IMR-90 (cell line): Measurements from ENCODE around the gene DGKD. TPM values are rescaled to one million over a fixed set of nuclear protein-coding genes. Genes with fewer than 3 reads are reported as not detected.
A peak's percentile ranks its signal among the peaks of the same experiment; 100 is the strongest.

ENCODE experiments used
- ATAC-seq: fragments of 200-7000 bp; cut with Tn5 transposase; 2 replicates; pipeline ENCODE4 v1.9.1; 2020; ENCODE audit warnings: low read depth, mild to moderate bottlenecking, moderate library complexity
- BruUV-seq: library from RNA; stranded (reverse); fragments of 400-500 nt; replicated peaks from 2 replicates; lab custom pipeline; 2021; lab: Mats Ljungman, UMichigan
- CTCF ChIA-PET: fragments of 300-600 bp; formaldehyde crosslinking; extraction: SDS; loops from one replicate; lab custom pipeline; 2021; ENCODE audit warnings: antibody characterized with exemption; lab: Yijun Ruan, JAX
- POLR2A ChIA-PET: fragments of 300-600 bp; sonication (Branson Sonifier 250); formaldehyde crosslinking; loops from one replicate; lab custom pipeline; 2022; ENCODE audit warnings: antibody characterized with exemption; ENCODE audit not compliant: unreplicated experiment; lab: Charles Lee
- DNase-seq: peaks from one replicate; pipeline ENCODE4 v3.0.0; 2013
- H2AFZ ChIP-seq: replicated peaks from 2 replicates; pipeline ENCODE3; 2013; ENCODE audit warnings: low read length, mild to moderate bottlenecking; ENCODE audit not compliant: poor library complexity
- H2AK5ac ChIP-seq: 2 replicates; pipeline ENCODE4 v1.6.1; 2013; ENCODE audit warnings: low read depth, low read length, inconsistent platforms
- H2AK9ac ChIP-seq: replicated peaks from 2 replicates; pipeline ENCODE3; 2013; ENCODE audit warnings: mild to moderate bottlenecking, low read depth, low read length, moderate library complexity; ENCODE audit not compliant: poor library complexity
- H2BK120ac ChIP-seq: 2 replicates; pipeline ENCODE4 v1.6.1; 2013; ENCODE audit warnings: low read depth, low read length, inconsistent platforms
- H2BK15ac ChIP-seq: 3 replicates; pipeline ENCODE4 v1.6.1; 2013; ENCODE audit warnings: low read depth, low read length, inconsistent platforms
- H2BK20ac ChIP-seq: 2 replicates; pipeline ENCODE4 v1.6.1; 2013; ENCODE audit warnings: low read depth, mild to moderate bottlenecking, inconsistent platforms, low read length, moderate library complexity
- H2BK5ac ChIP-seq: 2 replicates; pipeline ENCODE4 v1.6.1; 2013; ENCODE audit warnings: mild to moderate bottlenecking, low read depth, low read length, inconsistent platforms; ENCODE audit not compliant: poor library complexity, severe bottlenecking
- H3K14ac ChIP-seq: replicated peaks from 2 replicates; pipeline ENCODE4 v1.6.1; 2013; ENCODE audit warnings: low read depth, low read length, inconsistent platforms
- H3K18ac ChIP-seq: 2 replicates; pipeline ENCODE4 v1.6.1; 2013; ENCODE audit warnings: low read depth, low read length, control low read depth
- H3K23ac ChIP-seq: 2 replicates; pipeline ENCODE4 v1.6.1; 2013; ENCODE audit warnings: low read depth, low read length, inconsistent platforms
- H3K27ac ChIP-seq: 2 replicates; pipeline ENCODE4 v1.5.1; 2013; ENCODE audit warnings: mild to moderate bottlenecking, control low read depth, low read length; ENCODE audit not compliant: insufficient read depth
- H3K27me3 ChIP-seq: 2 replicates; pipeline ENCODE4 v1.6.1; 2013; ENCODE audit warnings: low read length; ENCODE audit not compliant: control insufficient read depth, insufficient read depth
- H3K36me3 ChIP-seq: 2 replicates; pipeline ENCODE4 v1.6.1; 2013; ENCODE audit warnings: low read length, mixed read lengths; ENCODE audit not compliant: control insufficient read depth, insufficient read depth
- H3K4ac ChIP-seq: 2 replicates; pipeline ENCODE4 v1.6.1; 2013; ENCODE audit warnings: low read depth, low read length, inconsistent platforms
- H3K4me1 ChIP-seq: 2 replicates; pipeline ENCODE4 v1.6.1; 2013; ENCODE audit warnings: low read length, mixed read lengths; ENCODE audit not compliant: control insufficient read depth, insufficient read depth
- H3K4me2 ChIP-seq: 2 replicates; pipeline ENCODE4 v1.6.1; 2013; ENCODE audit warnings: low read depth, mild to moderate bottlenecking, control low read depth, low read length, moderate library complexity
- H3K4me3 ChIP-seq: 2 replicates; pipeline ENCODE4 v1.5.1; 2013; ENCODE audit warnings: low read depth, mild to moderate bottlenecking, control low read depth, low read length, moderate library complexity; ENCODE audit not compliant: insufficient read depth
- H3K56ac ChIP-seq: 2 replicates; pipeline ENCODE4 v1.6.1; 2013; ENCODE audit warnings: low read length, inconsistent platforms; ENCODE audit not compliant: insufficient read depth; ENCODE audit errors: extremely low read depth
- H3K79me1 ChIP-seq, 2 experiments: 2 replicates each; pipeline ENCODE4 v1.6.1; 2013; ENCODE audit warnings: low read length in 2 of 2, inconsistent platforms in 1 of 2, low read depth in 1 of 2
- H3K9ac ChIP-seq: 2 replicates; pipeline ENCODE4 v1.6.1; 2013; ENCODE audit warnings: low read depth, low read length, control low read depth
- H3K9me1 ChIP-seq: 2 replicates; pipeline ENCODE4 v1.6.1; 2013; ENCODE audit warnings: low read length, inconsistent platforms; ENCODE audit not compliant: insufficient read depth
- H3K9me3 ChIP-seq: 2 replicates; pipeline ENCODE4 v1.6.1; 2013; ENCODE audit warnings: low read length; ENCODE audit not compliant: control insufficient read depth, insufficient read depth
- H4K20me1 ChIP-seq: 2 replicates; pipeline ENCODE4 v1.6.1; 2013; ENCODE audit warnings: low read length, inconsistent platforms; ENCODE audit not compliant: insufficient read depth
- H4K5ac ChIP-seq: 2 replicates; pipeline ENCODE4 v1.6.1; 2013; ENCODE audit warnings: mild to moderate bottlenecking, low read depth, low read length, control low read depth
- H4K8ac ChIP-seq, 2 experiments: 2 replicates each; pipeline ENCODE4 v1.6.1; 2013; ENCODE audit warnings: low read depth in 2 of 2, low read length in 2 of 2, control low read depth in 1 of 2, inconsistent platforms in 1 of 2
- H4K91ac ChIP-seq: 2 replicates; pipeline ENCODE4 v1.6.1; 2013; ENCODE audit warnings: low read depth, low read length, inconsistent platforms; ENCODE audit not compliant: insufficient read depth
- CEBPB ChIP-seq: IDR thresholded peaks from 2 replicates; pipeline ENCODE4 v1.6.1; 2012; ENCODE audit warnings: low read depth, low read length, improper control_type of control experiment
- CHD1 ChIP-seq: IDR thresholded peaks from 2 replicates; pipeline ENCODE4 v1.6.1; 2012; ENCODE audit warnings: low read depth, low read length, improper control_type of control experiment
- FOS ChIP-seq: fragments of 150-350 bp; IDR thresholded peaks from 2 replicates; pipeline ENCODE4 v1.6.1; 2016; ENCODE audit warnings: low read depth, low read length
- MAZ ChIP-seq: IDR thresholded peaks from 2 replicates; pipeline ENCODE4 v1.6.1; 2012; ENCODE audit warnings: low read depth, mild to moderate bottlenecking, low read length, improper control_type of control experiment, moderate library complexity, borderline replicate concordance
- MXI1 ChIP-seq: IDR thresholded peaks from 2 replicates; pipeline ENCODE4 v1.6.1; 2012; ENCODE audit warnings: low read depth, mild to moderate bottlenecking, low read length, moderate library complexity, borderline replicate concordance
- NFE2L2 ChIP-seq: fragments of 150-350 bp; IDR thresholded peaks from 2 replicates; pipeline ENCODE4 v1.6.1; 2016; ENCODE audit warnings: low read depth, mild to moderate bottlenecking, low read length
- POLR2A ChIP-seq: IDR thresholded peaks from 2 replicates; pipeline ENCODE4 v1.6.1; 2012; ENCODE audit warnings: mild to moderate bottlenecking, low read depth, low read length
- RAD21 ChIP-seq: IDR thresholded peaks from 2 replicates; pipeline ENCODE4 v1.6.1; 2012; ENCODE audit warnings: low read length, improper control_type of control experiment
- RCOR1 ChIP-seq: IDR thresholded peaks from 2 replicates; pipeline ENCODE4 v1.6.1; 2012; ENCODE audit warnings: mild to moderate bottlenecking, low read length, improper control_type of control experiment; ENCODE audit not compliant: insufficient replicate concordance
- SMC3 ChIP-seq: fragments of 150-350 bp; IDR thresholded peaks from 2 replicates; pipeline ENCODE4 v1.6.1; 2016; ENCODE audit warnings: low read depth, mild to moderate bottlenecking, antibody characterized with exemption, low read length, moderate library complexity
- WGBS, 2 experiments: methylation state at CpG; one replicate each; pipeline versions ENCODE4 v1.1.5 to v1.1.7; 2013; ENCODE audit warnings: missing lambda C conversion rate in 2 of 2; ENCODE audit not compliant: insufficient read length in 1 of 2; ENCODE audit errors: extremely low coverage in 2 of 2; 5-methylcytosine and 5-hydroxymethylcytosine counted together
- dilution Hi-C: fragments of 300-500 bp; cut with HindIII; formaldehyde crosslinking; loops from one replicate; pipeline ENCODE4 v1.14.3; 2018; ENCODE audit warnings: low sequenced_read_pairs; ENCODE audit not compliant: unreplicated experiment
- in situ Hi-C: fragments of 300-500 bp; cut with MboI; formaldehyde crosslinking; loops from 3 replicates; pipeline ENCODE4 v1.14.3; 2019; ENCODE audit warnings: low sequenced_read_pairs, inconsistent platforms, mixed read lengths
- intact Hi-C: fragments of 100-400 bp; cut with micrococcal nuclease; formaldehyde crosslinking; loops from 2 replicates; pipeline ENCODE4 v1.10.0; 2022
- polyA plus RNA-seq, 3 experiments: library from polyadenylated mRNA; depleted of rRNA; stranded (reverse); fragments of >200 nt; gene quantifications; 2 replicates each; pipeline ENCODE4 v1.2.3, GENCODE V29; 2012; ENCODE audit warnings: low replicate concordance in 1 of 3
- total RNA-seq: library from RNA; depleted of rRNA; stranded (reverse); fragments of >200 nt; gene quantifications from 2 replicates; pipeline ENCODE4 v1.2.3, GENCODE V29; 2012
- TF ChIP-seq, protein P1 (sequence below): conservative IDR thresholded peaks from 2 replicates; pipeline ENCODE4 v1.5.1; 2012; ENCODE audit warnings: mild to moderate bottlenecking, low read depth, low read length, improper control_type of control experiment
- TF ChIP-seq, protein P2 (sequence below): fragments of 150-350 bp; IDR thresholded peaks from 2 replicates; pipeline ENCODE4 v1.6.1; 2017; ENCODE audit warnings: mild to moderate bottlenecking, antibody characterized with exemption, low read length, low read depth

The DGKD gene
- total and polyA plus RNA-seq, 2 of the 4 experiments (the other 2 are of a cell fraction) = 6.5 to 10.1 TPM

DNA sequence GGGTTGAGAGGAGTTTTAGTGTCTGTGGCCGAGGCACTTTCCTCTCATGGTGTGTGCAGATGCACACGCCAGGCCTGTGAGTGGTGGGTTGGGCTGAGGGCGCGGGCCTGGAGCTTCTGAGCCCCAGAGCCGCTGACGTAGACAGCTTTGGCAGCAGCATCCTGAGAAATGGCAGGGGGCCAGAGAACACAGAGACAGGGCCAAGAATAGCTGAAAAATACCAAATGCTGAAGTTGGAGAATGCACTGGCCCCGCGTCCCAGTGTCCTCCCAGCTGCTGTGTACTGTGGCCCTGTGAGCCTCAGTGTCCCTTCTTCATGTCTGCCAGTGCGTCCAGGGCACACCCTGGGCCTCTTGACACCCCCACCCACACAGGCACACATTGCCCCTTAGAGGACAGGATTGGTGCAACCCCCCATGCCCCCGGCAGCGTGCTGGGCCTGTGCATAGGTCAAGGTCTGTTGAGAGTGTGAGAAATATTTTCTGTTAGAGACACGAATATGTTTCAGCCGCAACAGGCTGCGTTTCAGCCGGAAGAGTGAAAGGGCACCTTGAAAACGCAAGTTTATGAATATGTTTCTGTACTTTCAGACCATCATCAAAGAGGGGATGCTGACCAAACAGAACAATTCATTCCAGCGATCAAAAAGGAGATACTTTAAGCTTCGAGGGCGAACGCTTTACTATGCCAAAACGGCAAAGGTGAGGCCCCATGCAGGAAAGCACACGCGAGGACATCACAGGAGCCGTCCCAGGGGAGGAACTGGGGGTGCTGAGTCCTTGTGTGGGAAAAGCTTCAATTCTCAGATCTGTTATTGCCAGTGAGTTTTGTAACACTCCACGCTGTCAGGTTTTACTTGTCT is 33.6 kb downstream of the DGKD start:
- peak overlapping the region; percentile 35; the same call in 1 of the 2 replicates for H2BK120ac ChIP-seq
- H2BK20ac ChIP-seq = peak overlapping the region; percentile 6; the same call in 1 of the 2 replicates
- peaks cover 24% of the 10 kb centered on the region for H3K4me1 ChIP-seq
- H2AFZ ChIP-seq = peak overlapping the region; percentile 87
- DNase-seq (peak; percentile 96), ATAC-seq (peak; percentile 91)
- peak overlapping the region; percentile 47 for H2AK9ac ChIP-seq
- H2BK5ac ChIP-seq = peak overlapping the region; percentile 65
- H4K91ac ChIP-seq = peak overlapping the region; percentile 50
- ChIA-PET CTCF (interaction anchor here (0.7 to 0.9 kb wide), 2 partner anchors 12 to 547 kb away, joined by 4 read pairs; no protein-coding TSS in a partner anchor), POLR2A (no interaction called here)
- peak overlapping the region; percentile 46 for H3K18ac ChIP-seq
- H3K4me3 ChIP-seq = 0 out of 2 replicates have a peak overlapping the region, but pooled peaks have one; percentile 2
- H2BK15ac ChIP-seq = peak overlapping the region; percentile 2; the same call in 1 of the 3 replicates
- peak overlapping the region; percentile 90 for H3K4me2 ChIP-seq
- 0 out of 2 replicates have a peak overlapping the region, but pooled peaks have one; percentile 1 for H3K56ac ChIP-seq
- peak overlapping the region; percentile 26 to 76; a peak in 3 of 4 replicates for H4K8ac ChIP-seq
- dilution Hi-C loops (no loop called here), in situ Hi-C loops (no loop called here), intact Hi-C loops (loop anchor here (2.0 kb wide), 1 partner anchor 33 kb away; the partner anchor contains the start of gene DGKD)
- H2AK5ac ChIP-seq = peak overlapping the region; percentile 39
- H3K9me3 ChIP-seq = no peaks in the 10 kb centered on the region
- peak overlapping the region; percentile 80 for H4K5ac ChIP-seq
- H3K9ac ChIP-seq = peak overlapping the region; percentile 17
- peaks cover 8% of the 10 kb centered on the region; the same call in 1 of the 2 replicates for H4K20me1 ChIP-seq
- BruUV-seq = no TSS peak
- peaks cover 22 to 50% of the 10 kb centered on the region in 2 experiments for H3K79me1 ChIP-seq
- peaks cover 9% of the 10 kb centered on the region for H3K9me1 ChIP-seq
- H3K14ac ChIP-seq = peak overlapping the region; percentile 39
- WGBS, 2 experiments = 22% methylated on average over 10 of the region's 25 CpGs; no CpG with 5 or more reads in 1 of the 2 experiments
- H3K36me3 ChIP-seq = 0 out of 2 replicates have a peak, but pooled peaks cover 2% of the 10 kb centered on the region
- peak overlapping the region; percentile 46 for H3K23ac ChIP-seq
- no peaks in the 10 kb centered on the region for H3K27me3 ChIP-seq
- peak overlapping the region; percentile 43 for H3K4ac ChIP-seq
- peak overlapping the region; percentile 85 for H3K27ac ChIP-seq
- TF ChIP-seq CEBPB (no peak), FOS (no peak), CHD1 (no peak), RCOR1 (no peak), POLR2A (0 out of 2 replicates have a peak, but pooled peaks have one; percentile 37), SMC3 (no peak), MXI1 (0 out of 2 replicates have a peak, but pooled peaks have one; percentile 43), RAD21 (no peak; the same call in 1 of the 2 replicates), MAZ (peak; percentile 54; the same call in 1 of the 2 replicates), NFE2L2 (no peak)
- TF ChIP-seq, protein P1, sequence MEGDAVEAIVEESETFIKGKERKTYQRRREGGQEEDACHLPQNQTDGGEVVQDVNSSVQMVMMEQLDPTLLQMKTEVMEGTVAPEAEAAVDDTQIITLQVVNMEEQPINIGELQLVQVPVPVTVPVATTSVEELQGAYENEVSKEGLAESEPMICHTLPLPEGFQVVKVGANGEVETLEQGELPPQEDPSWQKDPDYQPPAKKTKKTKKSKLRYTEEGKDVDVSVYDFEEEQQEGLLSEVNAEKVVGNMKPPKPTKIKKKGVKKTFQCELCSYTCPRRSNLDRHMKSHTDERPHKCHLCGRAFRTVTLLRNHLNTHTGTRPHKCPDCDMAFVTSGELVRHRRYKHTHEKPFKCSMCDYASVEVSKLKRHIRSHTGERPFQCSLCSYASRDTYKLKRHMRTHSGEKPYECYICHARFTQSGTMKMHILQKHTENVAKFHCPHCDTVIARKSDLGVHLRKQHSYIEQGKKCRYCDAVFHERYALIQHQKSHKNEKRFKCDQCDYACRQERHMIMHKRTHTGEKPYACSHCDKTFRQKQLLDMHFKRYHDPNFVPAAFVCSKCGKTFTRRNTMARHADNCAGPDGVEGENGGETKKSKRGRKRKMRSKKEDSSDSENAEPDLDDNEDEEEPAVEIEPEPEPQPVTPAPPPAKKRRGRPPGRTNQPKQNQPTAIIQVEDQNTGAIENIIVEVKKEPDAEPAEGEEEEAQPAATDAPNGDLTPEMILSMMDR = no peak
- TF ChIP-seq, protein P2, sequence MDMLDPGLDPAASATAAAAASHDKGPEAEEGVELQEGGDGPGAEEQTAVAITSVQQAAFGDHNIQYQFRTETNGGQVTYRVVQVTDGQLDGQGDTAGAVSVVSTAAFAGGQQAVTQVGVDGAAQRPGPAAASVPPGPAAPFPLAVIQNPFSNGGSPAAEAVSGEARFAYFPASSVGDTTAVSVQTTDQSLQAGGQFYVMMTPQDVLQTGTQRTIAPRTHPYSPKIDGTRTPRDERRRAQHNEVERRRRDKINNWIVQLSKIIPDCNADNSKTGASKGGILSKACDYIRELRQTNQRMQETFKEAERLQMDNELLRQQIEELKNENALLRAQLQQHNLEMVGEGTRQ = no peak
